Measurements from ENCODE around the gene TAS2R19.

TAS2R19 gene

GRCh38 chr12:10986812-10987211, 35.6 kb downstream of the TAS2R19 start, which contains the start of gene TAS2R50:
TSS of gene TAS2R50 (minus strand) at chr12:10986912. CDS start at chr12:10986860, 52 bp downstream.
- no peak for DNase-seq

GRCh38 chr12:10982244-10982643, 40.2 kb downstream of the TAS2R19 start:
- DNase-seq, result no peak

GRCh38 chr12:10974965-10975364, 47.5 kb downstream of the TAS2R19 start:
- no peak for DNase-seq
